NCI-H2081 (cell line): ENCODE measurements around the gene SEC22C.

Source experiments
- DNase-seq, 2 experiments: peaks; one replicate each; lab custom pipeline; 2025; lab: John Stamatoyannopoulos, UW

SEC22C gene

DNA sequence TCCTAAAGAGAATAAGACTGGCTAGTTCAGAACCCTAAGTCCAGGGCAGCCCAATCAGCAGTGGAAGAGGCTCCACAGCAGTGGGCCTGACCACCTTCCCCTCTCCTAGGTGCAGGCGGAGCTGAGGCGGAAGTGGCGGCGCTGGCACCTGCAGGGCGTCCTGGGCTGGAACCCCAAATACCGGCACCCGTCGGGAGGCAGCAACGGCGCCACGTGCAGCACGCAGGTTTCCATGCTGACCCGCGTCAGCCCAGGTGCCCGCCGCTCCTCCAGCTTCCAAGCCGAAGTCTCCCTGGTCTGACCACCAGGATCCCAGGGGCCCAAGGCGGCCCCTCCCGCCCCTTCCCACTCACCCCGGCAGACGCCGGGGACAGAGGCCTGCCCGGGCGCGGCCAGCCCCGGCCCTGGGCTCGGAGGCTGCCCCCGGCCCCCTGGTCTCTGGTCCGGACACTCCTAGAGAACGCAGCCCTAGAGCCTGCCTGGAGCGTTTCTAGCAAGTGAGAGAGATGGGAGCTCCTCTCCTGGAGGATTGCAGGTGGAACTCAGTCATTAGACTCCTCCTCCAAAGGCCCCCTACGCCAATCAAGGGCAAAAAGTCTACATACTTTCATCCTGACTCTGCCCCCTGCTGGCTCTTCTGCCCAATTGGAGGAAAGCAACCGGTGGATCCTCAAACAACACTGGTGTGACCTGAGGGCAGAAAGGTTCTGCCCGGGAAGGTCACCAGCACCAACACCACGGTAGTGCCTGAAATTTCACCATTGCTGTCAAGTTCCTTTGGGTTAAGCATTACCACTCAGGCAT is 45.6 kb downstream of the SEC22C start:
- no peak for DNase-seq

DNA sequence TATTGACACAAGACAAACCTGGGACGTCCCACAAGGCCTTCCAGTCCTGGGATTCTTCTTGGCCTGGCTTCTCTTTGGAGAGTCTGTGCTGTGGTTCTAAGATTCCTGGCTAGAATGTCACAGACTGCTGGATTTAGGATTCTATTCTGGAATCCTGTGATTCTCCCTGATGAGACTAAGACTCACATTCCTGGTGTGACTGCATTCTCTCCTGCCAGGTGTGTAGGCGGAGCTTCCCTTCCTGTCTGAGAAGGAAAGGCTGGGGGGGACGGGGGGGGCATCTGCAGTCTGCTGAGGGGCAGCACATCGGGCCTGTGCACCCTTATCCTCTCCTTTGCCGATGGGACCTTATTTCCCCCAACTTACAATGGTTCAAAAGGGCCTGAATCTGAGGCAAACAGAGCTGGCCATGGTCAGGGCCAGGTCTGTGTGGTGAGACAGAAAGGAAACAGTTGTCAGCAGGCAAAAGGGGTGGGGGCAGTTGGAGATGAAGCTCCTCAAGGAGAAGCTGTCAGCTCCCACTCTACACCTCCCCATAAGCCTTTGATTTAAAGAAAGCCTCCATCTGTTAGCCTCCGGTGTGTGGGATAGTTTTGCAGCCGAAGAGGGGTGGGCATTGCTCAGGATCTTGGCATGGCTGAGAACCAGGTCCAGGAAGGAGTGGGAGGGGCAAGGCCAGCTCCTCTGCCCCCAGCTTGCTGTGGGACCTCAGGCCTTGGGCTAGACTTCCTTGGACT is 48.4 kb downstream of the SEC22C start:
- no peak for DNase-seq

DNA sequence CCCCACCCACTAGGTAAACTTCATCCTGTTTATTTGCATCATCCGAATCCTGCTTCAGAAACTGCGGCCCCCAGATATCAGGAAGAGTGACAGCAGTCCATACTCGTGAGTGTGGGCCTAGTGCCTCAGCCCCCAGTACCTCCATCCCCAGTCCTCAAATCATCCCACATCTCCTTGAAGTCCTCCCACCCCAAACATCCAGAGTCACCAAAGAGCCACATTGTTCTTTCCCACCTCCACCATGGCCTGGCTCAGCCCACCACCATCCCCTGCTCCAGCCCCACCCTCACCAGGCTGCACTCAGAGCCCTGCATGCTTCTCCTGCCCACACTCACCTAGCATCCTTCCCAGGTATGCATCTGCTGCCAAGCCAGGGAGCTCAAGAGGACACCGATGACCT is 49.5 kb downstream of the SEC22C start:
- DNase-seq: no peak

DNA sequence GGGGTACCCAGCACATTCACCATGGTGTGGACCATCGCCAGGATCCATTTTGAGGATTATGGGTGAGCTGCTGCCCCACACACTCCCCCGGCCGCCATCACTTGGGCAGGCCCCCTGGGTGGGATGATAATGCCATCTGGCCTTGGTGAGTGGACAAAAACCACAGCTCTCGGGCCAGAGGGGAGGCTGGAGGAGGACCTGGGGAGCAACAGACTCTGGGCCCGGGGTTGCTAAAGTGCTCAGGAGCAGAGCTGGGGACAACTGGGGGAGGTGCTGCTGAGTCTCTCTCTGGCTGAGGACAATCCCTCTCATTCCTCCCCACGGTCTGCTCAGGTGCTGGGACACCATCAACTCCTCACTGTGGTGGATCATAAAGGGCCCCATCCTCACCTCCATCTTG is 50.3 kb downstream of the SEC22C start:
- DNase-seq: no peak

DNA sequence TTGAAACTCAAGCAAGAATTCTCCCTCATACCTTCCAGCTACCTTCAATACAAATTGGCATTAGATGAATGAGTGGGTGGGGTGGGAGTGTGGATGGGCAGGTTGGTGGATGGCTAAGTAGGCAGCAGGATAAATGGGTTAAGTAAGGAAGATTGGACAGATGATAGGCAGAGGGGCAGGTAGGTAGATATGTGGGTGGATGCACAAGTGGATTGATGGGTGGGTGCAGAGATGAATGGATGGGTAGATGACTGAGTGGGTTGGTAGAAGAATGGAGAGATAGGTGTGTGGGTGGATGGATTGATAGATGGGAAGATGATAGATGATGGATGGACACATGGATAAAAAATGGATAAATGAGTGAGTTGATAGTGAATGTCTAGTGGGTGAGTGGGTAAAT is 51.7 kb downstream of the SEC22C start:
- no peak for DNase-seq

DNA sequence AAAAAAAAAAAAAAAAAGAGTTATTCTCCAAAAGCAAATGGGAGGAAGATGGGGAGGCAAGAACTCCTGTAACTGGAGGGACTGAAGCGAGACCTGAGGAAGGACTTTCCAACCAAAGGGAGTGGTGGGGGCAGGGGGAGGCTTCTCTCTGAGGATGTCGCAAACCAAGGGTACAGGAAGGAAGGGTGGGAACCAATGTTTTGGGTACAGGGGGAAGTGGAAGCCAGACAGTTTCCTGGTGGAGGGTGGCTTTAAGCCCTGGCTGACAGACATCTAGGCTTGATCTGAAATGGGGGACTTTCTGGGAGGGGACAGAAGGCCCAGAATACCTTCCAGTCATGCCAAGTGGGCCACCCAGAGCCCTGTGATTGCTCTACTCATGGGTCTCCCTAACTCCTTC is 52.3 kb downstream of the SEC22C start:
- DNase-seq: no peak

DNA sequence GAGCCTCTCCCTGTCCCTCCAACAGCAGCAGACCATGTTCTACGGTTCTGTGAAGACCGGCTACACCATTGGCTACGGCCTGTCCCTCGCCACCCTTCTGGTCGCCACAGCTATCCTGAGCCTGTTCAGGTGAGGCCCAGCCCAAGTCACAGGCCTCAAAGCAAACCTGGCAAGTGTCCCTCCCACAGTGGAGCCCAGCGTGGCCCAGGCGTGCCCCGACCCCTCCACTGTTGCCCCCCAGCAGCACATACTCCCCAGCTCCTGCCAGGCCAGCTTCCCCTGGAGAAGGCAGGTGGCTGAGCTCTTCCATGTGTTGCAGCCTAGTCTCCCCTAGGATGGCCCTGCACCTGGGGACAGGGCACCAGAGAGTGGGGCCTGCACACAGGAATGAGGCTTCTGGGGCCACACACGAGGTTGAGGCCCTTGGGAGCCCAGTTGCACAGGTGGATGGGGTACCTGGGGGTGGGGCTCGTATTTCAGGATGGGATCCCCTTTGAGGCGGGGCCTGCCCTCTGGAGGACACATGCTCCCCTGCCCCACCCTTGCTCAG is 54.3 kb downstream of the SEC22C start:
- DNase-seq: no peak

DNA sequence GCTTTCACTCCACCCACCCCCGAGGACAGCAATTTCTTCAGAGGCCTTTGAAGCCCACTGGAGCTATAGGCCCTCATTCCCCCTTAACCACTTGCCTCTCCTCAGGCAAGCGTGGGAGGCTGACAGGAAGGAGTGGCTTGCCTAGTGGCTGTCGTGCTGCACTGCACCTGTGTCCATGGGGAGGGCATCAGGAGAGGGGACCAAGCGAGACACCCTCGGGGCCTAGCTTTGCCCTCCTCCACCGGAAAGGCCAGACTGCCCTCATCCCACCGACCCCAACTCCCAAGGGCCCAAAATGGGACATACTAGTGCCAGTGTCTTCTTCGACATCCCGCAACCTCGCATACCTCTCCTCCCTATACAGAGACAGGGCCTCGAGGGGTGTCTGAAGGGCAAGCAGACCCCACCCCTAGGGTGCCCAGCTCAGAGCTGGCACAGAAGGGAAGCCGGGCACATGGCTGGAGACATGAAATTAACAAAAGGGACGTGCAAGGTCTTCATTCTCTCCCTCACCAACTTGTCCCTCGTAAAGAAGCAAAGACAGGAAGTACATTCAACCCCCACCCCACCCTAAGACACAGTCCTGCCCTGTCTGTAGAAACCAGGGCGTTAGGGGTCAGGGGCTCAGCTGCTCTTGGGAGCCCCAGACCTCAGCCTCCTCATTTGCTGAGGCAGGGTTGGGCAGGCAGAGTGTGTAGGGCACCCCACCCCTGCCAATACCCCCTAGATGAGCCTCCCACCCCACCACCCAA is 55.0 kb downstream of the SEC22C start:
- DNase-seq: no peak

DNA sequence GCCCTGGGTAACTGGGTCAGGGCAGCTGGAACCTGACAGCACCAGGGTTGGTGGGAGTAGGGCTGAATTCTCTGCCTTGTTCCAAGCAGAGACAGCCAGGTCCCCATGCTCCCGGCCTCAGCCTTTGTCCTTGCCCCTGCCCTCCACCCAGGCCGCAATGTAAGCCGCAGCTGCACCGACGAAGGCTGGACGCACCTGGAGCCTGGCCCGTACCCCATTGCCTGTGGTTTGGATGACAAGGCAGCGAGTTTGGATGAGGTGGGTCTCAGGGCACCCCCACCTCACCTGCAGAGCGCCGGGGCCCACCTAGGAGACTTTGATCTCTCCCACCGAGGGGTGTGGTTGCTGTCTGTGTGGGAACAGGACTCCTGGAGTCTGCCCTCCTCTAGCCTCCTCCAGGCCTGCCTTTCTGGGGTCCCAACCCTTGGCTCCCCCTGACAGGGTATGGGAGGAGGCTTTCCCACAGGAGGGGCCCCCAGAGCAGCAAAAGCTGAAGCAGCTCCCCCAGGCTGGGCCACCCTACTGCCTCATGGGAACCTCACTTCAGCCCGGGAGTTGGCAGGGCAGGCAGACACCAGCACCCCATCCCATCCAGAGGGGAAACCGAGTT is 55.9 kb downstream of the SEC22C start:
- DNase-seq: no peak

DNA sequence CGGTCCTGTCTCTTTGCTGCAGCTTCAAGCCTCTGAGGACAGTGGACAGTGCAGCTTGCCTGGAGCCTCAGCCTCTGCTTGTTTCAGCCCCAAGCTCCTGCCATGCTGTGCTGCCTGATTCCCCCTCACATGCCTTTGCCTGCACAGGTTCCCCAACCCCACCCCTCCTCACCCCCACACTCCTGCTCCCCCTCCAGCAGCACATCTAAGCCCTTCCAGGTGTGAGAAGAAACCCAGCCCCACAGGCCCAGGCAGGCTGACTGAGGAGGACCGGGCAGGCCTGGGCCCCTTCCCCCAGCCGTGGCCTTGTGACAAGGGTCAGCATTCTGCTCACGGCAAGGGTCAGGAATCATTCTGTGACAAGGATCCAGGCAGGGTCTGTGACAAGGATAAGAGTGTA is 56.6 kb downstream of the SEC22C start:
- DNase-seq: no peak

DNA sequence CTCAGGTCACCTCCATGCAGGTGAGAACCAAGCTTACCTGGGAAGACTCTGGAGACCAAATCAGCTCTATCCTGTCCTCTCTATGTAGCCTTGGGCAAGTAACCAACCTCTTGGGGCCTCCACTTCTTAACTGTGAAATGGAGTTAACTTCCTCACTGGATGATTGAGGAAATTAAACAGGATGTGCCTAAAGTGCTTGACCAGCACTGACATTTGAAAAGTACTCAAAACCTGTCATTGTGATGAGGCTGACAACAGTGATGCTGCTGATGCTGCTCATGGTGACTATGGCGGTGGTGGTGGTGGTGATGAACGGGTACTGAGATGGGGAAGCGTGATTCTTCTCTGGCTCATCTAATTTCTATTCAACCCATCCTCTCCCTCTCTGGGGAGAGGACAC is 57.0 kb downstream of the SEC22C start:
- no peak for DNase-seq

DNA sequence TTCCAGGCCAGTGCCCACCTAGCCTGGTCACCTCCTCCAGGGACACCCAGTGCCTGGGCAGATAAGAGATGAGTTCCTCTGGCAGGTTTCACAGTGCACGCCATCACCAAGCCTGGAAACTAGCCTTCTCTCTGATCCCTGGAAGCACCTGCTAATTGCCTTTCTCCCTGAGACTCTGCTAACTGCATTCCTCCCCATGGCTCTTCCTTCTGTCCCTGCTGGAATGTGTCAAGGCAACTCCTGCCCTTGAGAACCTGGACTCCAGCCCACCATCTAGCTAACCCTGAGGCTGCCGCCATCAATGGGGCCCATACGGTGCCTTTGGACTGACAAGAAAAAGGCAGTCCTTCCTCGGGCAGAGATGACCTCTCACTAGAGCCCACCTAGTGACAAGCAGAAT is 60.9 kb downstream of the SEC22C start:
- no peak for DNase-seq

DNA sequence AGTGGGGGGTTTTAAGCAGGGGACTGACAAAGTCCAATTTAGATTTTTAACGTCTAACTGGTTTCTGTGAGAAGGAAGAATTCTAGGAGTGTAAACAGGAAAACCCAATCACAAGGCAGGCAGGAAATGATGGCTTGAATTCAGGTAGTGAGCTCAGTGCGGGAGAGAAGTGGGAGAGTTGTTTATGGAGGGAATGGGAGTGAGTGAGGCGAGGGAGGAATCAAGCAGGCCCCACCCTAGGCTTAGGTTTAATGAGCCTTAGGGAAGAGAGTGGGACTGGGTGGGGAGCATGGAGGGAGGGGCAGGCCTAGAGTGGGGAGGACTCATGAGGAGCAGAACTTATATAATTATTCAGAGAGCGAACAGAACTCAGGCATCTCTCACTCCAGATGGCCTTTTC is 61.4 kb downstream of the SEC22C start:
- no peak for DNase-seq

DNA sequence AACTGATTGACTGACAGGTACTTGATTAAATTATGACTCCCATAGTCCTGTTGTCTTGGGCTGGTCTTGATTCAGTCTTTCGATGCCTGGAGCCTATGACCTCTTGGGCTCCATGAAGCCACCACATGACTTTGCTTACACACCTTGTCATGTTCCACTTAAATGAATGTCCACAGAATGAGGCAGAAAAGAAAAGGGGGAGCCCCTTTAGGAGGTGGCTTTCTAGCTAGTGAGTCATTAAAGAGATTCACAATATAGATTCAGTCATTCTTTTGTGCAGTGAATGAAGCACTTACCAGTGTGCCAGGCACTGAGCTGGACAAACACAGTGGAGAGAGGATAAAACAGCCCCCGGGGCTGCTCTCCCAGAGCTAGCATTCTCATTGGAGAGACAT is 62.2 kb downstream of the SEC22C start:
- no peak for DNase-seq

DNA sequence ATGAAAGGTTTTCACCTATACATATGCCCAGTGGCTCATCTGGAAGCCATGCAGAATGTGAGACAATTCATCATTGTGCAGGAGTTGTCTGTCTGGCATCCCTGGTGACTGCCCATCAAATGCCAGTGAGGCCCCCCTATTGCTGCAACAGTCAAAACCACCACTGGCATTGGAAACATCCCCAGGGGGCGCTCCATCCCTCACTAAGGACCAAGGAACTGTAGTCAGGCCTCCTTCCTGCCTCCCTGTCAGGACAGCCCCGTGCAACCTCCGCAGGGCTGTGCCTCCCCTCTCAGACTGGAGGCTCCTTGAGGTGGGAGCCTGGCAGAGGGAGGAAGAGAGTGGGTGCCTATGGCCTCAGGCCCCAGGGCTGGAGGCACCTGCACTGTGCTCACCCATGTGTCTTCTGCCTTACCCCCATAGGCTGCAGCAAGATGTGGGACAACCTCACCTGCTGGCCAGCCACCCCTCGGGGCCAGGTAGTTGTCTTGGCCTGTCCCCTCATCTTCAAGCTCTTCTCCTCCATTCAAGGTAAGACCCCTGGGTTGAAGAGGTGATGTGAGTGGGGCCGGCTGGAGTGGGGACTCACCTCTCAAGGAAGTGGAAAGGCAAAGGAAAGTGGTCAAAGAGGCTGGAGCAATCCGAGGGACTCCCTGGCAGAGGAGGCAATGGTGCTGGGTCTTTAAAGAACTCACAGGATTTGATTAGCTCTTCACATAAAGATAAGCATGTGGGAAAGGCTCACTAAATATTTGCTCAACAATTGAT is 62.8 kb downstream of the SEC22C start:
- no peak for DNase-seq

DNA sequence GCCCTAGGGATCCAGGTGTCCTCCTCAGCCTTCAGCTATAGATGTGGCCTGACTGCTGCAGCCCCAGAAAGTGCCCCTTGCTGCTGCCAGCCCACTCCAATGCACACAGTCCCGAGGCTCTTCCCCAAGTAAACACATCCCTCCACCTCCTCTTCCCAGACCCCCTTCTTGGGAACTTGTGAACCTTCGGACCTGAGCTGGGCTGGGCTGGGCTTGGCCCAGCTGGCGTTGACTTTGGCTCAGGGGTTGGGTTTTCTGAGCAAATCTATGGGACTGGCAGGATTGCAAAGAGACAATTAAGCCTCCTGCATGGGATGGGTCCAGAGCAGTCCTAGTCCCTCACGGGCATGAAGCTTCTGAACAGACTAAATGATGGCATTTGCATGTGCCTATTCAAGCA is 64.7 kb downstream of the SEC22C start:
- DNase-seq: no peak

DNA sequence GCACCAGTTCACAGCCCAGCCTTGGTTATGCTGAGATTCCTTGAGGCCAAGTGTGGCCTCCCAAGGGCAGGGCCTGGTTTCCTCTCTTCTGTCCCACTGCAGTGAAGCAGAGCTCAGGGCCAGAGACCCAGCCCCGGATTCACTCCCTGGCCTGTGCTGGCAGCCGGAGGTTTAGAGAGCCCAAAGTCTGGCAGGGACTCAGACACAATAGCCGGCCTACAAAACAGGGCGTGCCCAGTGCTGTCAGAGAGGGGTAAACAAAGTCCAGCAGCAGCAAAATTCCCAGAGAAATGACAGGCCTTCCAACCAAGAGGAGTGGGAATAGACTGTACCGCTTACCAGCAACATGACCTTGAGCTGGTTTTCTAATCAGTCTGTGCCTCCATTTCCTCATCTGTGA is 65.3 kb downstream of the SEC22C start:
- no peak for DNase-seq

DNA sequence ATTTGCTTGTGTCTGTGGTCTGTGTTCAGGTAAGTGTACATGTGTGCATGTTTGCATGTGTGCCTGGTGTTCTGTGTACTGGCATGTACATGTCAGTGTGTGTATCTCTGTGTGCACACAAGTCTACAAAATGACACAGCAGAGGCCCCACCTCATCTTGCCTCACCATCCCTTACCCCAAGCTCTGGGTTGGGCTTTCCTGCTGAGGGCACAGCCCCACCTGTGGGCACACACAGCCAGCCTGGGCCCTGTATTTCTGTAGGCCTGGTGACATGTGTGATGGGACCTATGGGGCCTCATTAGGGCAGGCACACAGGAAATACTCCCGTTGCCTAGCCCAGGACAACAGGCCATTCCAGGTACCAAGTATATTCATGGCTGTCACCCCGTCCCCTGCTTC is 65.8 kb downstream of the SEC22C start:
- DNase-seq: no peak

DNA sequence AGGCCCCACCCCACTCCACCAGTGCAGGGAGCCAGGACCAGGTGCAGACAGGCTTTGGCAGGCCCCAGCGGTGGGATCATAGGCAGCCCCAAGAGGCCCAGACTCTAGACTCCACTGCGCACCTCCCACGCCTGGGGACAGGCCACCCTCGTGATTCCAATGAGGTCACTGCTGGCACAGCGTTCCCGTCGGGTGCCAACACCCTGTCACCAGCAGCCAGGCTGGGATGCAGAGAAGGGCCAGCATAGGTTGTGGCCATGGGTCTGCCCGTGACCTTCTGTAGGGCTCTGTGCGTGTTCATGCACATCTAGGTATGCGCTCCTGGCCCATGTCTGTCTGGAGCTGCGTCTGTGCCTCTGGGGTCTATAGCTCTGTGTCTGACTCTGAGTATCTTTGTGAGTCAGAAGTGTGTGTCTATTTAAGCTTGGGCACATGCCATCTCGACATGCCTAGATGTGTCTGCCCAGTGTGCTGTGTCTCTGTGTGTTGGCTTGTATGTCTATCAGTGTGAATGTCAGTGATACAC is 66.3 kb downstream of the SEC22C start:
- no peak for DNase-seq

DNA sequence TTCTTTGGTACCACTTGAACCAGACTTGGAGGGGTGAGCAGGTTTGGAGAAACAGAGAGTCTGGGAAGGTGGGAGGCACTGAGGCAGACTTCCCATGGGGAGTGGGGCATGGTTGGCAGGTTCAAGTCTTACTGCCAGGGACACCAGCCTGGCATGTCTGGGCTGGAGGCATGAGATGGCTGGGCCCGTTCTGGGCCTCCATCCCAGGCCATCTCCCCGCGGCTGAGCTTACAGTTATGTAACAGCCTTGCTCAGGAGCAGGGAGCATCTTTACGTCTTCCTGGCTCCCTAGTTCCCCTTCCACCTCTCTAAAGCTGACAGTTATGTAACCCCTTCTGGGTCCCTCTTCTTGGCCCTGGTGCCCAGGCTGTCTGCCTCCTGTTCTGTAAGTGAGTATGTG is 66.9 kb downstream of the SEC22C start:
- DNase-seq: no peak

DNA sequence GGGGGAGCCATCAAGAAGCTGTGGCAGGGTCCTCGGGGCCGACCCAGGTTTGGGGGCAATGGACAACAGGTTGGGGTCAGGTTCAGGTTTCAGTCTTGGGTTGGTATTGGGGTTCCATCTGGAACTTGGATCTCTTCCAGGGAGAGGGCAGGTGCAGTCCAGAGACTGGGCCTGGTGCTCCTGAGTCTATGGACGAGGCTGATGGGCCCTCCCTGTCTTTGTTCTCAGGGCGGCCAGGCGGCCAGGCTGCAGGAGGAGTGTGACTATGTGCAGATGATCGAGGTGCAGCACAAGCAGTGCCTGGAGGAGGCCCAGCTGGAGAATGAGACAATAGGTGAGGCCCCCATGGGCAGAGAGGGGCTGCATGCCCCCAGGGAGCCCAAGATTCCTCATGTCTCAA is 68.2 kb downstream of the SEC22C start:
- no peak for DNase-seq
